HG03108 (cell line): ENCODE measurements around the gene MYO5B.

ENCODE experiments used
- ATAC-seq: cut with Tn5 transposase; IDR thresholded peaks from one replicate; pipeline ENCODE4 v1.9.1; 2021; ENCODE audit warnings: moderate library complexity; ENCODE audit not compliant: unreplicated experiment

The MYO5B gene

GRCh38 chr18:49861659-49862058 lies 333.3 kb downstream of the MYO5B start:
- no peak for ATAC-seq

GRCh38 chr18:49859725-49860124 lies 335.2 kb downstream of the MYO5B start:
- no peak for ATAC-seq

- no peak for ATAC-seq
These were observed 336.0 kb downstream of the MYO5B start for GRCh38 chr18:49859021-49859359.

GRCh38 chr18:49858309-49859020 lies 336.5 kb downstream of the MYO5B start:
- no peak for ATAC-seq

- no peak for ATAC-seq
These were observed 337.2 kb downstream of the MYO5B start for GRCh38 chr18:49857708-49858107.

- no peak for ATAC-seq
These were observed 338.5 kb downstream of the MYO5B start for GRCh38 chr18:49856496-49856895.

- ATAC-seq = no peak
These were observed 339.1 kb downstream of the MYO5B start for GRCh38 chr18:49855711-49856415.

- ATAC-seq = no peak
These were observed 340.3 kb downstream of the MYO5B start for GRCh38 chr18:49854681-49855080.

GRCh38 chr18:49853436-49853835 lies 341.5 kb downstream of the MYO5B start:
- no peak for ATAC-seq

GRCh38 chr18:49853011-49853410 lies 341.9 kb downstream of the MYO5B start:
- no peak for ATAC-seq

GRCh38 chr18:49851624-49852023 lies 343.3 kb downstream of the MYO5B start:
- ATAC-seq = no peak

GRCh38 chr18:49850636-49851035 lies 344.3 kb downstream of the MYO5B start:
- ATAC-seq = no peak

GRCh38 chr18:49849331-49850217 lies 345.4 kb downstream of the MYO5B start:
- no peak for ATAC-seq

GRCh38 chr18:49848115-49848514 lies 346.8 kb downstream of the MYO5B start:
- ATAC-seq = no peak

GRCh38 chr18:49847524-49847923 lies 347.4 kb downstream of the MYO5B start:
- no peak for ATAC-seq

GRCh38 chr18:49846718-49847470 lies 348.1 kb downstream of the MYO5B start:
- ATAC-seq = no peak

- ATAC-seq = no peak
These were observed 348.6 kb downstream of the MYO5B start for GRCh38 chr18:49846361-49846662.

- no peak for ATAC-seq
These were observed 349.2 kb downstream of the MYO5B start for GRCh38 chr18:49845629-49846360.

GRCh38 chr18:49844903-49845302 lies 350.0 kb downstream of the MYO5B start:
- ATAC-seq = no peak

GRCh38 chr18:49843778-49844625 lies 350.9 kb downstream of the MYO5B start:
- ATAC-seq = no peak
